DND-41 (cell line): Measurements from ENCODE around the gene TRIM46.
"Not testable (repeated sequence)": the region's sequence is repeated elsewhere in the genome, so short reads cannot be mapped to it uniquely, and the experiment has no call there.

Experiments
- ATAC-seq: fragments of 200-7000 bp; cut with Tn5 transposase; 3 replicates; pipeline ENCODE4 v1.9.1; 2021; ENCODE audit warnings: low read depth; ENCODE audit not compliant: insufficient read depth
- DNase-seq: peaks from one replicate; pipeline ENCODE4 v3.0.0-alpha.2; 2020
- H2AFZ ChIP-seq: 2 replicates; pipeline ENCODE4 v1.6.0; 2012; ENCODE audit warnings: low read depth, low read length
- H3K27ac ChIP-seq: 2 replicates; pipeline ENCODE4 v1.5.1; 2012; ENCODE audit warnings: low read length, inconsistent platforms
- H3K27me3 ChIP-seq: fragments of 200-600 bp; sonication (generic); 2 replicates; pipeline ENCODE4 v1.6.0; 2012; ENCODE audit warnings: low read length, mild to moderate bottlenecking, inconsistent platforms; ENCODE audit not compliant: insufficient read depth, poor library complexity
- H3K36me3 ChIP-seq: 2 replicates; pipeline ENCODE4 v1.5.1; 2012; ENCODE audit warnings: low read length, inconsistent platforms; ENCODE audit not compliant: insufficient read depth
- H3K4me1 ChIP-seq: 2 replicates; pipeline ENCODE4 v1.5.1; 2012; ENCODE audit warnings: mild to moderate bottlenecking, low read length; ENCODE audit not compliant: insufficient read depth
- H3K4me2 ChIP-seq: 2 replicates; pipeline ENCODE4 v1.6.0; 2012; ENCODE audit warnings: mild to moderate bottlenecking, moderate library complexity, low read length, inconsistent platforms; ENCODE audit not compliant: insufficient read depth
- H3K4me3 ChIP-seq, 2 experiments: fragments of 200-600 bp in 1 of 2; shearing (Covaris generic) in 1 of 2; 2 replicates each; pipeline ENCODE4 v1.5.1; 2012 to 2016; ENCODE audit warnings: inconsistent platforms in 2 of 2, low read length in 2 of 2, mild to moderate bottlenecking in 2 of 2, low read depth in 1 of 2, moderate library complexity in 1 of 2
- H3K79me2 ChIP-seq: 2 replicates; pipeline ENCODE4 v1.6.0; 2012; ENCODE audit warnings: low read length, inconsistent platforms; ENCODE audit not compliant: insufficient read depth
- H3K9ac ChIP-seq: 2 replicates; pipeline ENCODE4 v1.6.0; 2012; ENCODE audit warnings: low read depth, mild to moderate bottlenecking, inconsistent platforms, low read length, moderate library complexity
- H3K9me3 ChIP-seq: 2 replicates; pipeline ENCODE4 v1.5.1; 2012; ENCODE audit warnings: low read length, moderate library complexity, mild to moderate bottlenecking, inconsistent platforms; ENCODE audit not compliant: insufficient read depth, severe bottlenecking
- H4K20me1 ChIP-seq: 2 replicates; pipeline ENCODE4 v1.6.0; 2012; ENCODE audit warnings: low read length; ENCODE audit not compliant: insufficient read depth
- CTCF ChIP-seq: IDR thresholded peaks from 2 replicates; pipeline ENCODE4 v1.5.1; 2012; ENCODE audit warnings: borderline replicate concordance, low read length, moderate library complexity, mild to moderate bottlenecking; ENCODE audit not compliant: poor library complexity, severe bottlenecking; ENCODE audit errors: extremely low read depth
- EZH2 ChIP-seq: IDR thresholded peaks from 3 replicates; pipeline ENCODE4 v1.6.1; 2012; ENCODE audit warnings: borderline replicate concordance, low read depth, mild to moderate bottlenecking, moderate library complexity, low read length, inconsistent platforms; ENCODE audit not compliant: severe bottlenecking

The TRIM46 gene

GRCh38 chr1:155209312-155209721 is 35.7 kb downstream of the TRIM46 start:
- Histone ChIP-seq H3K9me3 (no peaks in the 10 kb centered on the region), H3K79me2 (peaks cover 17% of the 10 kb centered on the region), H4K20me1 (no peaks in the 10 kb centered on the region), H3K4me1 (peaks cover 33% of the 10 kb centered on the region), H3K4me3 (peak overlapping the region; percentile 77 to 88), H3K27me3 (no peaks in the 10 kb centered on the region), H3K27ac (peak overlapping the region; percentile 81), H3K4me2 (peak overlapping the region; percentile 86), H2AFZ (peak overlapping the region; percentile 92), H3K36me3 (peaks cover 10% of the 10 kb centered on the region), H3K9ac (peak overlapping the region; percentile 75)
- TF ChIP-seq CTCF (peak; percentile 1), EZH2 (no peak)
- DNase-seq (no peak), ATAC-seq (no peak)

GRCh38 chr1:155210314-155211104 is 36.9 kb downstream of the TRIM46 start:
- no peak for ATAC-seq

GRCh38 chr1:155211381-155212050 is 37.9 kb downstream of the TRIM46 start:
- H3K4me2 ChIP-seq, H3K27me3 ChIP-seq, H2AFZ ChIP-seq, H3K4me3 ChIP-seq, H3K9ac ChIP-seq, H4K20me1 ChIP-seq, DNase-seq, H3K9me3 ChIP-seq, H3K27ac ChIP-seq, ATAC-seq: not testable (repeated sequence)
- Histone ChIP-seq H3K79me2 (peaks cover 17% of the 10 kb centered on the region), H3K4me1 (peaks cover 33% of the 10 kb centered on the region), H3K36me3 (peaks cover 27% of the 10 kb centered on the region)

More at GRCh38 chr1:155210314-155211104, 36.9 kb downstream of the TRIM46 start:
- Histone ChIP-seq H3K79me2 (peaks cover 17% of the 10 kb centered on the region), H3K36me3 (peaks cover 18% of the 10 kb centered on the region), H3K27ac (no peak overlapping the region), H4K20me1 (no peaks in the 10 kb centered on the region), H3K9ac (peak overlapping the region; percentile 75; the same call in 1 of the 2 replicates), H3K4me1 (peaks cover 33% of the 10 kb centered on the region), H3K9me3 (no peaks in the 10 kb centered on the region), H2AFZ (no peak overlapping the region), H3K27me3 (no peaks in the 10 kb centered on the region), H3K4me3 (peak overlapping the region in 1 of 2 experiments; percentile 88; a peak in 1 of 4 replicates), H3K4me2 (peak overlapping the region; percentile 86)
- no peak for TF ChIP-seq CTCF
- TF ChIP-seq EZH2: no peak
- no peak for DNase-seq

- not testable (repeated sequence) for H3K4me2 ChIP-seq, H2AFZ ChIP-seq, H3K9ac ChIP-seq, H3K27ac ChIP-seq, H3K9me3 ChIP-seq, H3K4me3 ChIP-seq, H3K27me3 ChIP-seq, H4K20me1 ChIP-seq, DNase-seq, ATAC-seq
- peaks cover 28% of the 10 kb centered on the region for H3K4me1 ChIP-seq
- peaks cover 30% of the 10 kb centered on the region for H3K36me3 ChIP-seq
- peaks cover 17% of the 10 kb centered on the region for H3K79me2 ChIP-seq
These were observed 38.4 kb downstream of the TRIM46 start for GRCh38 chr1:155212051-155212440.

- not testable (repeated sequence) for H3K27me3 ChIP-seq, H3K27ac ChIP-seq, ATAC-seq, H3K9ac ChIP-seq, H3K9me3 ChIP-seq, H4K20me1 ChIP-seq, H3K4me3 ChIP-seq, H2AFZ ChIP-seq, DNase-seq, H3K4me2 ChIP-seq
- peaks cover 11% of the 10 kb centered on the region for H3K79me2 ChIP-seq
- H3K4me1 ChIP-seq: peaks cover 21% of the 10 kb centered on the region
- H3K36me3 ChIP-seq: peaks cover 36% of the 10 kb centered on the region
These were observed 41.1 kb downstream of the TRIM46 start for GRCh38 chr1:155214702-155215101.
